NK-92 treated with Interleukin-12 subunit alpha and Interleukin-12 subunit beta, amount 100 ng/mL, for 24 hours (cell line): Measurements from ENCODE around the gene ANKRD31.

Source experiments
- DNase-seq: peaks from one replicate; lab custom pipeline; 2025; lab: John Stamatoyannopoulos, UW

Gene ANKRD31

GRCh38 chr5:75031366-75031765, 205.3 kb downstream of the ANKRD31 start:
- DNase-seq, result no peak

- no peak for DNase-seq
Observed at GRCh38 chr5:75028090-75028489, 208.6 kb downstream of the ANKRD31 start.

- peak; percentile 9 for DNase-seq
Observed at GRCh38 chr5:75023368-75024159, 213.1 kb downstream of the ANKRD31 start.

- DNase-seq, result no peak
Observed at GRCh38 chr5:75021800-75022199, 214.9 kb downstream of the ANKRD31 start.

- no peak for DNase-seq
Observed at GRCh38 chr5:75021219-75021618, 215.5 kb downstream of the ANKRD31 start.

GRCh38 chr5:75020016-75020656, 216.5 kb downstream of the ANKRD31 start:
- DNase-seq, result no peak

- no peak for DNase-seq
Observed at GRCh38 chr5:75018805-75019587, 217.7 kb downstream of the ANKRD31 start.
